ENCODE data around the gene ALLC.

GRCh38 chr2:3751251-3751650 lies 93.3 kb downstream of the ALLC start:
- TF ChIP-seq, protein P1, sequence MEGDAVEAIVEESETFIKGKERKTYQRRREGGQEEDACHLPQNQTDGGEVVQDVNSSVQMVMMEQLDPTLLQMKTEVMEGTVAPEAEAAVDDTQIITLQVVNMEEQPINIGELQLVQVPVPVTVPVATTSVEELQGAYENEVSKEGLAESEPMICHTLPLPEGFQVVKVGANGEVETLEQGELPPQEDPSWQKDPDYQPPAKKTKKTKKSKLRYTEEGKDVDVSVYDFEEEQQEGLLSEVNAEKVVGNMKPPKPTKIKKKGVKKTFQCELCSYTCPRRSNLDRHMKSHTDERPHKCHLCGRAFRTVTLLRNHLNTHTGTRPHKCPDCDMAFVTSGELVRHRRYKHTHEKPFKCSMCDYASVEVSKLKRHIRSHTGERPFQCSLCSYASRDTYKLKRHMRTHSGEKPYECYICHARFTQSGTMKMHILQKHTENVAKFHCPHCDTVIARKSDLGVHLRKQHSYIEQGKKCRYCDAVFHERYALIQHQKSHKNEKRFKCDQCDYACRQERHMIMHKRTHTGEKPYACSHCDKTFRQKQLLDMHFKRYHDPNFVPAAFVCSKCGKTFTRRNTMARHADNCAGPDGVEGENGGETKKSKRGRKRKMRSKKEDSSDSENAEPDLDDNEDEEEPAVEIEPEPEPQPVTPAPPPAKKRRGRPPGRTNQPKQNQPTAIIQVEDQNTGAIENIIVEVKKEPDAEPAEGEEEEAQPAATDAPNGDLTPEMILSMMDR (IDR thresholded peaks at IDR 0.05) = no peak
- TF ChIP-seq POLR2A (IDR thresholded peaks at IDR 0.05) (no peak), POLR2AphosphoS5 (IDR thresholded peaks at IDR 0.05) (no peak)

All from prostate gland (tissue), 2 donors.